ENCODE measurements around the gene EPHA1.
A peak's percentile ranks its signal among the peaks of the same experiment; 100 is the strongest.

The EPHA1 gene

DNA sequence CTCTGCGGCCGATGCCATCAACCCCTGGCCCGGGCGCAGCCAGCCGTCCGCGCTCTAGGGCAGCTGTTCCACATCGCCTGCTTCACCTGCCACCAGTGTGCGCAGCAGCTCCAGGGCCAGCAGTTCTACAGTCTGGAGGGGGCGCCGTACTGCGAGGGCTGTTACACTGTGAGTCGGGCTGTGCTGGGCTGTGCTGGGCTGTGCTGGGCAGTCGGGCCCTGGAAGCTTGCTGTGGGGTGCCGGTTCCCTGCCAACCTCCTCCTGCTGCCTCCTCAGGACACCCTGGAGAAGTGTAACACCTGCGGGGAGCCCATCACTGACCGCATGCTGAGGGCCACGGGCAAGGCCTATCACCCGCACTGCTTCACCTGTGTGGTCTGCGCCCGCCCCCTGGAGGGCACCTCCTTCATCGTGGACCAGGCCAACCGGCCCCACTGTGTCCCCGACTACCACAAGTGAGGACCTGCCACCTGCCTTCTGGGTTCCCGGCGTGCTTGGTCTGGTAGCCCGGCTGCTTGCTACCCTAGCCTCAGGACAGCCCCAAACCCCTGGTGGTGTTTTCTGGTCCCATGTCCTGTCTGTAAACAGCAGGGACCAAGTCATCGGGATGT, 20.1 kb downstream of the EPHA1 start:
- DNase-seq (ENCODE audit: low spot score): no peak

DNA sequence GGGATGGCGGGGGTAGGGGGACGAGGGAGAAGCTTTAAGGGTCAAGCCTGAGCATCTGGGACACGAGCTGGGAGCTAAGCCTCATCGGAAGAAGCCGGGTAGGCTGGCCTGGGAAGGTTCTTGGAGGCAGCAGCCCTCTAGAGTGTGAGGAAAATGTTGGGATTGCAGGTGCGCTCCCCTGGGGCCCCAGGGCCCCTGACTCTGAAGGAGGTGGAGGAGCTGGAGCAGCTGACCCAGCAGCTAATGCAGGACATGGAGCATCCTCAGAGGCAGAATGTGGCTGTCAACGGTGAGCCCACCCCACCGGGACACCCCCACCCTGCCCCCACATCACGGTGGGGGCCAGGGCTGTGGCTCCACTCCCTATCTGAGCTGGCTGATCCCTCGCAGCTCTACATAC, 20.6 kb downstream of the EPHA1 start:
- no peak for DNase-seq (ENCODE audit: low spot score)

DNA sequence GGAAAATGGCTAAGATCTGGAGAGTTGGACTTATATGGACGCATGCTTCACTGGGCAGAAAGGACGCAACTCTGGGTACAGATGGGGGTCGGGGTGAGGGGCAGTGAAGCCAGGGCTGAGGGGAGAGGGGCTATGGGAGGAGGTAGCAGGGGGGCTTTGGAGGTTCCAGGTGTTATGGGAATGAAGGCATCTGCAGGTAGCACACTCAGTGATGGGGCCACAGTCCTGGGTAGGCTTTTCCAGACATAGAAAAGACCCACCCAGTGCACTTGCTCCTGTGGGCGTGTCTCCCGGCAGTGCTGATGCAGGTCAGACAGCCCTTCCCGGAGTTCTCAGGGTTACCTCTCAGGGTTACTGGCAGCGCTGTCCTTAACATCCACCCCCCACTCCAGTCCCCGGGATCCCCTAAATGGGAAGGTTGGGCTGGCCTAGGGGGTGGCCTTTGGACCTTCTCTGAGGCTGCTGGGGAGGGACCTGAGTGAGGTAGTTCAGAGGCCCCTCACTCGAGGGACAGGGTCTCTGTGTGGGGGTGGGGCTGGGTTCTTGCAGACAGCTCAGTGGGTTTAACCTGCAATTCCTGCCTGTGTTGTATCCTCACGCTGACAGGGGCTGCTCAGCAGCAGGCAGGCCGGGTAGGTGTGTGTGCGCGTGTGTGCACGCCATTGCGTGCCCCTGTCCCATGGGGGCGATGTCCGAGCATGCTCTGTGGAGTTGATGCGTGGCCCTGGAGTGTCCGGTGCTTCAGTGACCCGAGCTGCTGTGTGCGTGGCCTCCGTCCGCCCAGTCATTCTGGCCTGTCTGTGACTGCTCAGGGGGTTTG, 21.3 kb downstream of the EPHA1 start:
- DNase-seq (ENCODE audit: low spot score): no peak

DNA sequence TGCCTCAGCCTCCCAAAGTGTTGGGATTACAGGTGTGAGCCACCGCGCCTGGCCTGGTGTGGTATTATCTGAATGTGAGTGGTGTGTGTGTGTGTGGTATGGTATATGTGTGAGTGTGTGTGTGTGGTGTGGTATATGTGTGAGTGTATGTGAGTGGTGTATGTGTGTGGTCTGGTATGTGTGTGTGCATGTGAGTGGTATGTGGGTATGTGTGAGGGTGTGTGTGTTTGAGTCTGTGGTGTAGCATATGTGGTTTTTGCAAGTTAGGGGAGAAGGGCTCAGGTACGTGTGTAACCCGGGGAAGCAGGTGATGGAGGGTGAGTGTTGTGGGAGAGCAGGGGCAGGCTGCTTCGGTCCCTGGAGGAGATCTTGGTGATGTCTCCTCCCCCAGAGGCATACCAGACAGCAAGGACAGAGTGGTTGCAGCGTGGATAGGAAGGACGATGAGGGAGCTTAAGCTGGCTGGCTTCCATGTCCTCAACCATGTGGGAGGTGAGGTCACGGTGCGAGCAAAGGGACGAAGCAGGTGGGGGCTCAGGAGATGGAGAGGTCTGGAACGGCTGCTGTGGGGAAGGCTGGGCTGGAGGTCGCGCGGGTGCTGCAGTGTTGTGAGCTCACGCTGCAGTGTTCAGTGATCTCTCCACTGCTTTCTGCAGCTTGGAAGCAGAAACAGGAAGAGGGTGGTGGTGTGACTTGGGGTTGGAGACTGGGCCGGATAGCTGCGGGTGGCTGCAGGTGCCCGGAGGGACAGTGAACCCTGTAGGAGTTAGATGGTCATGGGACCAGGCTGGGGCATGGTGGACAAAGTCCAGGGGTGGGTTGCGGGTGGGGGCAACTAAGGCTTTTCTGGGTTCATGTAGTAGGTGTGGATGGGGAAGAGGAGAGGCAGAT, 22.5 kb downstream of the EPHA1 start:
- DNase-seq (ENCODE audit: low spot score): no peak

DNA sequence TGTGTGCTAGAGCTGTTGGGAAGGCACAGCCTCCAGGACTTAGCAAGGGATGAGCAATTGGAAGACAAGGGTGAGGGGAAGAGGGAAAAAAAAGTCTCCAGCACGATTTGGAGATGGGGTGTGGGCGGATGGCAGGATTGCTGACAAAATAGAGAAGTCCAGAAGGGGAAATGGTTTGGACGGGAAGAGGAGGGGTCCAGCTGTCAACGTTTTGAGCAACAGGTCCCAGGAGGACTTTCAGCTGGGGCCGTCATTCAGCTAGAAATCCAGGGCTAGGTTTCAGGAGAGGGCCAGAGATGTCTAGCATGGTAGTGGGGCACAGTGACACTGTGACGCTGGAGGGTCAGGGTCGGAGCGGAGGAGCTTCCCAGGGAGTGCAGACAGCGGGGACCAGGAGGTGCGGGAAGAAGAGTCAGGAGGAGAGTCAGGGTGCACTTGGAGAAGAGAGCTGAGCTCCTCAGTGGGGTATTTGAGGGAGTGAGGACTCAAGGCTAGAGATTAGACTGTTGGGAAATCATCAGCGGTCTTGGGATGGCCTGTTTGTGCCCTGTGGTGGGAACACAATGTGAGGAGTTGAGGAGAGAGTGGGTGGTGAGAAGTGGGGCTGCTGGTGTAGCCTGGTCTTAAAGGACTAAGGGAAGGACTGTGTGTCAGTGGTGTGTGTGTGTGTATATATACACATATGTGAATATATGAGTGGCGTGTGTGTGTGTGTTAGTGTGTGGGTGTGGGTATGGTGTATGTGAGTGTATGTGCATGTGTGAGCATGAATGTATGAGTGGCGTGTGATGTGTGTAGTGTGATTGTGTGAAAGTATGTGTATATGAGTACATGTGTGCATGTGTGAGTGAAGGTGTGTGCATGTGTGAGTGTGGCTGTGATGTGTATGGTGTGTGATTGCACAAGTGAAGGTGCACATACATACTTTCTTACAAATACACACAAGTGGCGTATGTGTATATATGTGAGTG, 23.7 kb downstream of the EPHA1 start:
- no peak for DNase-seq (ENCODE audit: low spot score)

DNA sequence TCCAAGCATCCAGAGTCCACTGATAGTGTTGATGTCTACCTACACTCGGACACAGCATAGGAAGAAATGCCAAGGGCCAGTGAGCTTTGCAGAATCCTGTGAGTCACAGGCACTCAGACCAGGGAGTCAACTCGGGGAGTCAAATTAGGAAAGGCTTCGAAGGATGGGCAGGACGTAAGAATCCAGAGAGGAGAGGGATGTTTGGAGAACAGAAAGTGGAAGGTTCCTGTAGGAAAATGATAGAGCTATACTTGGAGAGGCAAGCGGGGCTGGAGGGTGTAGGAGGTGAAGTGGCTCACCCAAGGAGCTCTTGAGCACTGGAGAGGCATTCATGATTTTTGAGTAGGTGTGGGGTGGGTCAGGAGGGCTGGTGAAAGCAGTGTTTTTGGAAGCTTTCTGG, 24.5 kb downstream of the EPHA1 start:
- no peak for DNase-seq (ENCODE audit: low spot score)

DNA sequence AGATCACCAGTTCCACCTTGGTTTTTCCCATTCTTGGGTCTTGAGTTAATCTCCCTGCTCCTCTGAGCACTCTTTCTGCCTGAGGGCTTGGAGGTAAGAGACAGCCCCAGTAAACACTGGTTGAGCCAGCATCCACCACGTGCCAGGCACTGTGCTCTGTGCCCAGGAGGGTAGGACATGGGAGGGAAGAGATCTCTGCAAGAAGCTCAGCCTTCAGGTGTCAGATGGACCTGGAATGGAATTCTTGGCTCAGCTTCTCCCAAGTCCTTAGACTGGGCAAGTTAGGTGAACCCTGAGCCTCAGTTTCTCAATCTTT, 25.1 kb downstream of the EPHA1 start:
- DNase-seq (ENCODE audit: low spot score): no peak

DNA sequence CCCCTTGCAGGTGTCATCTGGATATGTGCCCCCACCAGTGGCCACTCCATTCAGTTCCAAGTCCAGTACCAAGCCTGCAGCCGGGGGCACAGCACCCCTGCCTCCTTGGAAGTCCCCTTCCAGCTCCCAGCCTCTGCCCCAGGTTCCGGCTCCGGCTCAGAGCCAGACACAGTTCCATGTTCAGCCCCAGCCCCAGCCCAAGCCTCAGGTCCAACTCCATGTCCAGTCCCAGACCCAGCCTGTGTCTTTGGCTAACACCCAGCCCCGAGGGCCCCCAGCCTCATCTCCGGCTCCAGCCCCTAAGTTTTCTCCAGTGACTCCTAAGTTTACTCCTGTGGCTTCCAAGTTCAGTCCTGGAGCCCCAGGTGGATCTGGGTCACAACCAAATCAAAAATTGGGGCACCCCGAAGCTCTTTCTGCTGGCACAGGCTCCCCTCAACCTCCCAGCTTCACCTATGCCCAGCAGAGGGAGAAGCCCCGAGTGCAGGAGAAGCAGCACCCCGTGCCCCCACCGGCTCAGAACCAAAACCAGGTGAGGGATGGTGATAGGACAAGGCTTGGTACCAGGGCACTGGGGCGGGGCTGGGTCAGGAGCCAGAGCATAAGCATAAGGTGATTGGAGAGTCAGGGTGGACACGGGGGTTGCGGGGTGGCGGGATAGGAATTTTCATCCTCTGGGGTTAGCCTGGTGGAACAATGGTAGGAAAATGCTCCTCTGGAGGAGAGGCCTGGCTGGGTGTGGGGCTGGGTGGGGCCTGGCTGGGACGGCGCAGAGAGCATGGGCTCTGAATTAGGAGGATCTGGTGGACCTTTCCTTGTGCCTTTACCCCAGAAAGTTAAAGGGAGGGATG, 25.6 kb downstream of the EPHA1 start:
- no peak for DNase-seq (ENCODE audit: low spot score)

DNA sequence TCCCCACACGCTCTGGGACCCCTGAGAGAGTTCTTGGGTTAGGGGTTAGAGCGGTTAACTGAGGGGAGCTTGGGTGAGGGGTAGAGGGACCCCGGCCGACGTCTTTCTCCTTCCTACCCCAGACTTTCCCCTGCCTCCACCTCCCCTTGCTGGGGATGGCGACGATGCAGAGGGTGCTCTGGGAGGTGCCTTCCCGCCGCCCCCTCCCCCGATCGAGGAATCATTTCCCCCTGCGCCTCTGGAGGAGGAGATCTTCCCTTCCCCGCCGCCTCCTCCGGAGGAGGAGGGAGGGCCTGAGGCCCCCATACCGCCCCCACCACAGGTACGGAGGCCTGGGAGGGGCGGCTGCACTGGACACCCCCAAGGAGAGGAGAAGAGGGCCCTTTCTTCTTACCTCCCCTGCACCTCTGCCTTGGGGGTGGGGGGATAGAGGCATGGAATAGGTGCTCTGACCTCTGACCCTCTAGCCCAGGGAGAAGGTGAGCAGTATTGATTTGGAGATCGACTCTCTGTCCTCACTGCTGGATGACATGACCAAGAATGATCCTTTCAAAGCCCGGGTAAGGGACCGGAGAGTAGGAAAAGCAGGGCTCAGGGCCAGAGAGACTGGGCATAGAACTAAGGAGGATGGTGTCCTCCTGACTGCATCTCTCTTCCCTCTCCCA, 26.4 kb downstream of the EPHA1 start:
- DNase-seq (ENCODE audit: low spot score): no peak

DNA sequence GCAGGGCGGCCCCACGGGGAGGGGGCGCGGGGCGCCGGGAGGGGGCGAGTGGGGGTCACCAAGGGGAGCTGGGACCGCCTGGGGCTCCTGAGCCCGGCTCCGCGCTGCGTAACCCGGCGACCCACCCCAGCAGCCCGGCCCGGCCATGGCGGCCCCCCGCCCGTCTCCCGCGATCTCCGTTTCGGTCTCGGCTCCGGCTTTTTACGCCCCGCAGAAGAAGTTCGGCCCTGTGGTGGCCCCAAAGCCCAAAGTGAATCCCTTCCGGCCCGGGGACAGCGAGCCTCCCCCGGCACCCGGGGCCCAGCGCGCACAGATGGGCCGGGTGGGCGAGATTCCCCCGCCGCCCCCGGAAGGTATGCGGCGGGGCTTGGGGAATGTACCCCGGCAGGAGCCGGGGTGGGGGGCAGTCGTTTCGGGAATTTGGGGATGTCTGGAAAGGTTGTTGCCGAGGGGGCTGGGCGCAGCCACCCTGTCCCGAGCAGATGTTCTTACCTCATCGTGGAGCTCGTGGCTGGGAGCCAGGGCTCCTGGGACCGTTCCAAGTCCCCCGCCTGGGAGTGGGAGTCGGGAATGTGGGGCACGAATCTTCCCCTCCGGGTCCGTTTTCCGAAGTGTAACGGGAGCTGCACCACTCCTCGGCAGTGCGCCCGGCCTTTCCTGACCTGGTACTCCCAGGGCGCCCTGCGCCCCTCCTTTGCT, 27.1 kb downstream of the EPHA1 start:
- no peak for DNase-seq (ENCODE audit: low spot score)

DNA sequence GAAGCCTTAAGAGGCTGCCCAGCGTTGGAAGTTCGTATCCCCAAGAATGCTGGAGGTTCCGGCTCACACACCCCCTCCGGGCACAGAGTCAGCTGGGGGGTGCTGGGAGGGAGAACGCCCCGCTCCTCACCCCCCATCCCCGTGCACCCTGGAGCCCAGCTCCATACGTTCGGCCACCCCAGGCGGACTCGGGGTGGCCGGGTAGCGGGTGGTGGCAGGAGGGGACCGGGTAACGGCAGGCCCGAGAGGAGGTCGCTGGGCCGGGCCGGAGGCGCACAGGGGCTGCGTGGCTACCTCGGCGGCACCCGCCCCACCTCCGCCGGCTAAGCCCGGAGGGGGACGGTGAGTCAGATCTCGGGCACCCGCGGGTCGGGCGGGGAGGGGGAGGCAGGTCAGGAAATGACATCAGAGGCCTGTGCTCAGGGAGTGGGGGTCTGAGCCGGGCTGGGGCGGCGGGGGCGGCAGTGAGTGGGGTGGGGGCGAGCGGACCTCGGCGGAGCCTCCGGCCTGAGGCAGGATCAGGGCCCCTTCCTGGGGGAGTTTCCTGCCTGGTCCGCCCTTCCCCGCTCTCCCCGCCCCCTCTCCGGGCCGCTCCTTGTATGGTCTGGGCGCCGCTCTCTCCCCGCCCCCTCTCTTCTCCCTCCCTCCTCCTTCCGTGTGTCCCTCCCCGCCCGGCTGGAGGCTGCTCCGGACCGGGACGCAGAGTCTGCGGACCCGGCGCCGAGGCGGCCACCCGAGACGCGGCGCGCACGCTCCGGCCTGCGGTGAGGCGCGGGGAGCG, 27.8 kb downstream of the EPHA1 start, which contains the start of gene ZYX:
Gene ZYX (plus strand): TSS at position 700 of the 781 bp plus-strand sequence. CDS start 227 bp downstream, outside the sequence.
- peak; percentile 98 for DNase-seq (ENCODE audit: low spot score)

DNA sequence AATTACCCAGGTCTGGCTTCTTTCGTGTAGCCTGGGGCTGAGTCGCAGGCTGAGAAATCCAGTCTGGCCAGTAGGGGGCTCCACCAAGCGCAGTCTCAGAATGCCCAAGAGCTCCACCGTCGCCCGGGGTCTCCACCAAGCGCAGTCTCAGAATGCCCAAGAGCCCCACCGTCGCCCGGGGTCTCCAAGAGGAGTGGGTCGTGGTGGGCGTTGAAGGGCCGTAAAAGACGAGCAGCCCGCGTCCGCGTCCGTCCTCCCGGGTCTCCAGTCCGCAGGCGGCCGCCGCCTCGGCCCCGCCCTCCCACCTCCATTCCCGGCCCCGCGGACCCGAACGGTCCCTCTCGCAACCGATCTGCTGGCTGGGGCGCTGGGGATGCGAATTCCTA, 28.4 kb downstream of the EPHA1 start:
- peak; percentile 95 for DNase-seq (ENCODE audit: low spot score)

DNA sequence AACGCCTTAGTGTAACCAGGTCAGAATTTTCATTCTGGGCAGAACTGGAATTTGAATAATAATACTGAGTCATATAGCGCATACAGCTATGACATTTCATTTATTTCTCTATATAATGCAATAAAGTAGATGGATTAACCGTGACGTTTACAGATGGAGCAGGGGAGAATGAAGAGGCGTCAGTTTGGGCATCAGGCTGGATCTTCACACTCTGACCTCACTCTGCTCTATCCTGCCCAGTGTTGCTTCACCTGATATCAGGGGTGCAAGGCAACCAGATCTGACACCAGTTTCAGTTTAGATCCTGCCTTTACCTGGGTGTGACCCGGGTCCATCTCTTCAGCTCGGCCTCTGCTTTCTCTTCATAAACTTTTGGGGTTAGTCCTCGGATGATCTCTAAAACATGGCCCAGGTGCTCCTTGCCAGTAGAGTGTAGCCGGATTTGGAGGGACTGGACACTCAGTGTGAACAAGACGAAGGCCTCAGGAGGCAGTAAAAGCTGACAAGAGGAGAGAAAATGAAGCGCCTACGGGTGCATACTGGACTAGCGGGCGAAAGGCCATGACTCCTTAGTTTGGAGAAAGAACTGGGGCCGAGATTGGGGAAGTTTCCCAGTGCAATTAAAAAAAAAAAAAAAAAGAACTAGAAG, 28.9 kb downstream of the EPHA1 start:
- DNase-seq (ENCODE audit: low spot score): no peak

DNA sequence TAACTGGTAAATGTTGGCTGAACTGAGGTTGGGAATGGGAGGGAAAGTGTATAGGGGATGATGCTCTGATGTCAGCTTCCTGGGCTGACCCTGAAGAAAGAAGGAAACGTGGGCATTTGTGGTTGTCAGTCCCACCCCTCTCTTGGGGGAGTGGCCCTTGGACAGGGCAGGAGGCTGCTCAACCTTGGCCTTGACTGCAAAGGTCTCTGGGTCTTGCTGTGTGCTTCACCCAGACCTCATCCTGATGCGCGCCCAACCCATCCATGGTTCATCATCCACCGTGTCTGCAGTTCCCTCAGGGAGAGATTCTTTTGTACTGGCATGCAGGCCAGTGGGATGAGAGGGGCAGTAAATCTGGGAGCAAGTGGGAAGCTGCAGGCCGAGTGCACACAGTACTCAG, 32.3 kb downstream of the EPHA1 start:
- DNase-seq (ENCODE audit: low spot score): no peak

DNA sequence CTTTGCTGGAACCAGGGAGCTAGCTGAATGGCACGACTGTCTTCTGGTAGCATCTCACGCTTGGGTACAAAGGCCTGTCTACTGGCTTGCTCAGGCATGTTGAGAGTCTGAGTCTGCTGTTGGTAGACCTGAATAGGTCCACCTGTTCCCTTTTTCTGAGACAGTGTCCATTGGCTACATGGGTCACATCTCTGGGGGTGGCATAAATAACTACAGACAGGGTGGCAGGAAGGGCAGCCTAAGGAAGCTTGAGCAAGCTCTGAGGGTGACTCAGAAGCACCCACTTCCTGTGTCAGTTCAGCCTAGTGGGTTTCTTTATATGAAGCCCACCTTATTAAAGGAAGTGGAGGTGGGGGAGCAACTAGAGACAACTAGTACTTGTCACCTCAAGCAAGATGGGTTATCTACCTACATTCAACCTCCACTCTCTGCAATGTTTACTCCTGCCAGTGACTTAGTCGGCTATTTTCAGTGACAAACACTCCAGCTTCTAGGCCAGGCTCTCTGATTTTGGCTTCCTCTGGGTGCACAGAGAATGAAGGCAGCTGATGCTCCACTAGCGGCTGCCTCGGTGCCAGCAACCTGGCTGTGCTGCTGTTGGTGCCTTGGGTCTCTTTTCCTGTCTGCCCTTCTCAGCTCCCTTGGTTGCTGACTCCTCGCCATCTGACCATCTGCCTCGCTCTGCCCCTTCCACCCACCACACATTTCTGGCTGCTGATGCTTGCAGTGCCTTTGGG, 33.2 kb downstream of the EPHA1 start:
- no peak for DNase-seq (ENCODE audit: low spot score)

DNA sequence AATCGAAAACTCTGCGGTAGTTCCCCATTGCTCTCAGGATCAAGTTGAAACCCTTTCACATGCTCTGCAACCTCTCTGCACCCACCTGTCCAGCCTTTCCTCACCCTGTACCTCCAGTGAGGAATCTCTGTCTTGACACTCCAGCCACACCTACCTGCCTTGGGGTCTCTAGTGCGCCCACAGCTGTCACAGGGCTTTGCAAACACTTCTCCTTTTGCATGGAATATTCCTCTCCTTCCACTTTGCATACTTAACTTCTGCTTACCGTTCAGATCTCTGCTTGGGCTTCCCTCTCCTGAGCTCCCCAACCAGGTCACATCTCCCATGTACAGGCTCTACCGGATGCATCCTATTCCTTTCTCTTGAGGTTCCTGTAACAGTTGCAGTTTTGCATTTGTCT, 34.1 kb downstream of the EPHA1 start:
- no peak for DNase-seq (ENCODE audit: low spot score)

DNA sequence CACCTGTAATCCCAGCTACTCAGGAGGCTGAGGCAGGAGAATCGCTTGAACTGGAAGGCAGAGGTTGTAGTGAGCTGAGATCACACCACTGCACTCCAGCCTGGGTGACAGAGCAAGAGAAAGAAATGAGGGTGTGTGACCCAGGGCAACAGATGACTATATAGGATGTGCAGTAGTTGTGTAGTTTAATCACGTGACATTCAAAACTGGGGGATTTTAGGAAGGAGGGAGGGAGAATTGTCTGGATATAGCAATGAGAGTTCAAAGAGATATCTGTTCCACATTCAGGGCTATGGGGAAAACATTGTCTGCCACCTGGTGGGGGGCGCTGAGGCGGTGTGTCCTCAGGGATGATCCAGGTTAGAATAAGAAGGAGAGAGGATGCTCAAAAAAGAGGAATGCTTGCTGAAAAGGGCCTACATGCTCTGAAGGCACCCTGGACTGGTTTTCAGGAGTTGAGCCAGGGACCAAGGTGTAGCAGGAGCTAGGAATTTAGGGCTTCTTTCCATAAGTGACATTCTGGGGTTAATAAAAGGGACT, 35.3 kb downstream of the EPHA1 start:
- no peak for DNase-seq (ENCODE audit: low spot score)
